HepG2 (cell line): ENCODE results near the gene GRIN3B. TPM values are rescaled to one million over a fixed set of nuclear protein-coding genes. Genes with fewer than 3 reads are reported as not detected.
A peak's percentile ranks its signal among the peaks of the same experiment; 100 is the strongest.

Experiments used
- ARID2 ChIP-seq: sonication (generic); formaldehyde crosslinking; IDR thresholded peaks from 2 replicates; pipeline ENCODE4 v1.8.1; 2022; ENCODE audit warnings: mild to moderate bottlenecking, missing genetic modification reagents, borderline replicate concordance
- CEBPG ChIP-seq: IDR thresholded peaks from 2 replicates; pipeline ENCODE4 v1.6.1; 2016
- CHD4 ChIP-seq: fragments of 200-600 bp; sonication (generic); IDR thresholded peaks from 2 replicates; pipeline ENCODE4 v1.7.0; 2017; ENCODE audit warnings: mild to moderate bottlenecking, low read length, borderline replicate concordance
- DPF2 ChIP-seq: sonication (generic); formaldehyde crosslinking; IDR thresholded peaks from 2 replicates; pipeline ENCODE4 v1.4.0; 2020; ENCODE audit warnings: mild to moderate bottlenecking, low read depth, missing genetic modification reagents, borderline replicate concordance
- HES4 ChIP-seq: sonication (generic); formaldehyde crosslinking; IDR thresholded peaks from 2 replicates; pipeline ENCODE4 v1.9.0; 2021; ENCODE audit warnings: mild to moderate bottlenecking, missing genetic modification reagents, borderline replicate concordance
- MAFF ChIP-seq: IDR thresholded peaks from 2 replicates; pipeline ENCODE4 v1.6.1; 2011; ENCODE audit warnings: low read depth, low read length, improper control_type of control experiment
- SOX5 ChIP-seq: IDR thresholded peaks from 2 replicates; pipeline ENCODE4 v1.6.1; 2016; ENCODE audit warnings: borderline replicate concordance
- SYNCRIP ChIP-seq: fragments of 200-400 bp; formaldehyde crosslinking; IDR thresholded peaks from 2 replicates; pipeline ENCODE4 v1.6.1; 2018; ENCODE audit warnings: mild to moderate bottlenecking, low read depth, low read length; ENCODE audit not compliant: insufficient read depth
- TEAD2 ChIP-seq: sonication (generic); formaldehyde crosslinking; IDR thresholded peaks from 2 replicates; pipeline ENCODE4 v1.9.0; 2021; ENCODE audit warnings: missing genetic modification reagents
- ZBTB1 ChIP-seq: sonication (generic); formaldehyde crosslinking; IDR thresholded peaks from 2 replicates; pipeline ENCODE4 v1.4.0; 2020; ENCODE audit warnings: missing genetic modification reagents, borderline replicate concordance
- ZIK1 ChIP-seq: sonication (generic); formaldehyde crosslinking; IDR thresholded peaks from 2 replicates; pipeline ENCODE4 v1.5.0; 2020; ENCODE audit warnings: mild to moderate bottlenecking, low read depth, missing genetic modification reagents, borderline replicate concordance
- ZNF510 ChIP-seq: sonication (generic); formaldehyde crosslinking; IDR thresholded peaks from 2 replicates; pipeline ENCODE4 v1.4.0; 2020; ENCODE audit warnings: low read depth, mild to moderate bottlenecking, missing genetic modification reagents
- ZNF616 ChIP-seq: sonication (generic); formaldehyde crosslinking; IDR thresholded peaks from 2 replicates; pipeline ENCODE4 v1.5.0; 2020; ENCODE audit warnings: low read depth, mild to moderate bottlenecking, missing genetic modification reagents
- polyA plus RNA-seq, 8 experiments: library from polyadenylated mRNA; depleted of rRNA in 3 of 8; stranded (reverse) in 7 of 8; unstranded in 1 of 8; fragments of >200 nt; fragmentation: Illumina TruSeq in 4 of 8; extraction: Trizol in 4 of 8; gene quantifications; 2 replicates each; pipeline versions ENCODE4 v1.2.1 to v1.2.3, GENCODE V29; 2011 to 2016; ENCODE audit warnings: low read depth in 4 of 8, missing spikeins in 1 of 8, mixed read lengths in 1 of 8; ENCODE audit not compliant: insufficient read depth in 1 of 8
- total RNA-seq, 5 experiments: library from RNA; depleted of rRNA; stranded (reverse); fragments of >200 nt; fragmentation: Illumina TruSeq; extraction: Trizol; gene quantifications; 2 replicates each; pipeline ENCODE4 v1.2.3, GENCODE V29; 2016; ENCODE audit warnings: low read depth in 1 of 5
- TF ChIP-seq, protein P1 (sequence below), 2 experiments: IDR thresholded peaks; 2 replicates each; pipeline ENCODE4 v1.6.1; 2011 to 2012; ENCODE audit warnings: low read length in 2 of 2, borderline replicate concordance in 1 of 2, low read depth in 1 of 2, mild to moderate bottlenecking in 1 of 2, moderate library complexity in 1 of 2
- TF ChIP-seq, protein P2 (sequence below): sonication (generic); formaldehyde crosslinking; IDR thresholded peaks from 2 replicates; pipeline ENCODE4 v1.4.0; 2020; ENCODE audit warnings: missing genetic modification reagents
- TF ChIP-seq, protein P3 (sequence below): IDR thresholded peaks from 2 replicates; pipeline ENCODE4 v1.6.1; 2016
- TF ChIP-seq, protein P4 (sequence below): IDR thresholded peaks from 2 replicates; pipeline ENCODE4 v1.6.1; 2016; ENCODE audit warnings: low read depth, control low read depth
- TF ChIP-seq, protein P5 (sequence below): sonication (generic); formaldehyde crosslinking; IDR thresholded peaks from 2 replicates; pipeline ENCODE4 v1.5.0; 2020; ENCODE audit warnings: mild to moderate bottlenecking, missing genetic modification reagents, moderate library complexity

The GRIN3B gene
- total and polyA plus RNA-seq, 2 of the 13 experiments (the other 11 are each of a cell fraction or from before 2014, with no cell fraction given): 0.07 to 0.20 TPM

DNA sequence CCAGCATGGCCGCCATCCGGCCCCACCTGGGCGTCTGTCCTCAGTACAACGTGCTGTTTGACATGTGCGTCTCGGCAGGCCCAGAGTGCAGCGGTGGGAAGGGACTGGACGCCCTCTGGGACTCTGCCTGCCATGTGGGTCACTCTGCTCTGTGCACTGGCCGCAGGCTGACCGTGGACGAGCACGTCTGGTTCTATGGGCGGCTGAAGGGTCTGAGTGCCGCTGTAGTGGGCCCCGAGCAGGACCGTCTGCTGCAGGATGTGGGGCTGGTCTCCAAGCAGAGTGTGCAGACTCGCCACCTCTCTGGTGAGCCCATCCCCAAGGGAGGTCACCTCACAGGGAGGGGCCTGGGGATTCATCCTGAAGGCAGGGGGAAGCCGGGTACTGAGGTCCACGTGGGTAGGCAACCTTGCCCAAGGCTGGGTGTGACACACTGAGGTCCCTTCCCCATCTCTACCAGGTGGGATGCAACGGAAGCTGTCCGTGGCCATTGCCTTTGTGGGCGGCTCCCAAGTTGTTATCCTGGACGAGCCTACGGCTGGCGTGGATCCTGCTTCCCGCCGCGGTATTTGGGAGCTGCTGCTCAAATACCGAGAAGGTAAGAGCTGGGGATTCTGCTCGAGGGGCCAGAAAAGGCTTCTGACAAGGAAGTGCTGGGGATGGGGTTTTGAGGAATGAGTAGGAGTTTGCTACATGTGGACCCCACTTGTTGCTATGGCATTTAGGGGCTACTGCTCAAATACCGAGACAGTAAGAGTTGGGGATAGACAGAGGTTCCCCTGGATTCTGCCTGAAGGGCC is 51.0 kb downstream of the GRIN3B start (continued):
- no peak for TF ChIP-seq CHD4
- no peak for TF ChIP-seq SYNCRIP
- no peak for TF ChIP-seq TEAD2 (CRISPR knock-in tag)
- TF ChIP-seq ZNF616: peak; percentile 87; the same call in 1 of the 2 replicates
- TF ChIP-seq, protein P1, sequence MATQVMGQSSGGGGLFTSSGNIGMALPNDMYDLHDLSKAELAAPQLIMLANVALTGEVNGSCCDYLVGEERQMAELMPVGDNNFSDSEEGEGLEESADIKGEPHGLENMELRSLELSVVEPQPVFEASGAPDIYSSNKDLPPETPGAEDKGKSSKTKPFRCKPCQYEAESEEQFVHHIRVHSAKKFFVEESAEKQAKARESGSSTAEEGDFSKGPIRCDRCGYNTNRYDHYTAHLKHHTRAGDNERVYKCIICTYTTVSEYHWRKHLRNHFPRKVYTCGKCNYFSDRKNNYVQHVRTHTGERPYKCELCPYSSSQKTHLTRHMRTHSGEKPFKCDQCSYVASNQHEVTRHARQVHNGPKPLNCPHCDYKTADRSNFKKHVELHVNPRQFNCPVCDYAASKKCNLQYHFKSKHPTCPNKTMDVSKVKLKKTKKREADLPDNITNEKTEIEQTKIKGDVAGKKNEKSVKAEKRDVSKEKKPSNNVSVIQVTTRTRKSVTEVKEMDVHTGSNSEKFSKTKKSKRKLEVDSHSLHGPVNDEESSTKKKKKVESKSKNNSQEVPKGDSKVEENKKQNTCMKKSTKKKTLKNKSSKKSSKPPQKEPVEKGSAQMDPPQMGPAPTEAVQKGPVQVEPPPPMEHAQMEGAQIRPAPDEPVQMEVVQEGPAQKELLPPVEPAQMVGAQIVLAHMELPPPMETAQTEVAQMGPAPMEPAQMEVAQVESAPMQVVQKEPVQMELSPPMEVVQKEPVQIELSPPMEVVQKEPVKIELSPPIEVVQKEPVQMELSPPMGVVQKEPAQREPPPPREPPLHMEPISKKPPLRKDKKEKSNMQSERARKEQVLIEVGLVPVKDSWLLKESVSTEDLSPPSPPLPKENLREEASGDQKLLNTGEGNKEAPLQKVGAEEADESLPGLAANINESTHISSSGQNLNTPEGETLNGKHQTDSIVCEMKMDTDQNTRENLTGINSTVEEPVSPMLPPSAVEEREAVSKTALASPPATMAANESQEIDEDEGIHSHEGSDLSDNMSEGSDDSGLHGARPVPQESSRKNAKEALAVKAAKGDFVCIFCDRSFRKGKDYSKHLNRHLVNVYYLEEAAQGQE (IDR thresholded peaks at IDR 0.05; ENCODE audit: borderline replicate concordance in 1 of 2, low read depth in 1 of 2, low read length in 2 of 2): no peak; a peak in 1 of 4 replicates
- 0 out of 2 replicates have a peak, but pooled peaks have one; percentile 19 for TF ChIP-seq SOX5
- no peak for TF ChIP-seq ARID2
- TF ChIP-seq HES4 (CRISPR knock-in tag): peak; percentile 66; the same call in 1 of the 2 replicates
- TF ChIP-seq CEBPG (CRISPR knock-in tag): no peak
- TF ChIP-seq, protein P2, sequence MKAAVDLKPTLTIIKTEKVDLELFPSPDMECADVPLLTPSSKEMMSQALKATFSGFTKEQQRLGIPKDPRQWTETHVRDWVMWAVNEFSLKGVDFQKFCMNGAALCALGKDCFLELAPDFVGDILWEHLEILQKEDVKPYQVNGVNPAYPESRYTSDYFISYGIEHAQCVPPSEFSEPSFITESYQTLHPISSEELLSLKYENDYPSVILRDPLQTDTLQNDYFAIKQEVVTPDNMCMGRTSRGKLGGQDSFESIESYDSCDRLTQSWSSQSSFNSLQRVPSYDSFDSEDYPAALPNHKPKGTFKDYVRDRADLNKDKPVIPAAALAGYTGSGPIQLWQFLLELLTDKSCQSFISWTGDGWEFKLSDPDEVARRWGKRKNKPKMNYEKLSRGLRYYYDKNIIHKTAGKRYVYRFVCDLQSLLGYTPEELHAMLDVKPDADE (CRISPR knock-in tag): no peak
- TF ChIP-seq, protein P3, sequence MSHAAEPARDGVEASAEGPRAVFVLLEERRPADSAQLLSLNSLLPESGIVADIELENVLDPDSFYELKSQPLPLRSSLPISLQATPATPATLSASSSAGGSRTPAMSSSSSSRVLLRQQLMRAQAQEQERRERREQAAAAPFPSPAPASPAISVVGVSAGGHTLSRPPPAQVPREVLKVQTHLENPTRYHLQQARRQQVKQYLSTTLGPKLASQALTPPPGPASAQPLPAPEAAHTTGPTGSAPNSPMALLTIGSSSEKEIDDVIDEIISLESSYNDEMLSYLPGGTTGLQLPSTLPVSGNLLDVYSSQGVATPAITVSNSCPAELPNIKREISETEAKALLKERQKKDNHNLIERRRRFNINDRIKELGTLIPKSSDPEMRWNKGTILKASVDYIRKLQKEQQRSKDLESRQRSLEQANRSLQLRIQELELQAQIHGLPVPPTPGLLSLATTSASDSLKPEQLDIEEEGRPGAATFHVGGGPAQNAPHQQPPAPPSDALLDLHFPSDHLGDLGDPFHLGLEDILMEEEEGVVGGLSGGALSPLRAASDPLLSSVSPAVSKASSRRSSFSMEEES (CRISPR knock-in tag): peak; percentile 49
- no peak for TF ChIP-seq ZBTB1 (CRISPR knock-in tag)
- TF ChIP-seq ZIK1 (CRISPR knock-in tag): peak; percentile 94
- TF ChIP-seq, protein P4, sequence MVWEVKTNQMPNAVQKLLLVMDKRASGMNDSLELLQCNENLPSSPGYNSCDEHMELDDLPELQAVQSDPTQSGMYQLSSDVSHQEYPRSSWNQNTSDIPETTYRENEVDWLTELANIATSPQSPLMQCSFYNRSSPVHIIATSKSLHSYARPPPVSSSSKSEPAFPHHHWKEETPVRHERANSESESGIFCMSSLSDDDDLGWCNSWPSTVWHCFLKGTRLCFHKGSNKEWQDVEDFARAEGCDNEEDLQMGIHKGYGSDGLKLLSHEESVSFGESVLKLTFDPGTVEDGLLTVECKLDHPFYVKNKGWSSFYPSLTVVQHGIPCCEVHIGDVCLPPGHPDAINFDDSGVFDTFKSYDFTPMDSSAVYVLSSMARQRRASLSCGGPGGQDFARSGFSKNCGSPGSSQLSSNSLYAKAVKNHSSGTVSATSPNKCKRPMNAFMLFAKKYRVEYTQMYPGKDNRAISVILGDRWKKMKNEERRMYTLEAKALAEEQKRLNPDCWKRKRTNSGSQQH: peak; percentile 66; the same call in 1 of the 2 replicates
- TF ChIP-seq ZNF510 (CRISPR knock-in tag): 0 out of 2 replicates have a peak, but pooled peaks have one; percentile 59
- TF ChIP-seq, protein P5, sequence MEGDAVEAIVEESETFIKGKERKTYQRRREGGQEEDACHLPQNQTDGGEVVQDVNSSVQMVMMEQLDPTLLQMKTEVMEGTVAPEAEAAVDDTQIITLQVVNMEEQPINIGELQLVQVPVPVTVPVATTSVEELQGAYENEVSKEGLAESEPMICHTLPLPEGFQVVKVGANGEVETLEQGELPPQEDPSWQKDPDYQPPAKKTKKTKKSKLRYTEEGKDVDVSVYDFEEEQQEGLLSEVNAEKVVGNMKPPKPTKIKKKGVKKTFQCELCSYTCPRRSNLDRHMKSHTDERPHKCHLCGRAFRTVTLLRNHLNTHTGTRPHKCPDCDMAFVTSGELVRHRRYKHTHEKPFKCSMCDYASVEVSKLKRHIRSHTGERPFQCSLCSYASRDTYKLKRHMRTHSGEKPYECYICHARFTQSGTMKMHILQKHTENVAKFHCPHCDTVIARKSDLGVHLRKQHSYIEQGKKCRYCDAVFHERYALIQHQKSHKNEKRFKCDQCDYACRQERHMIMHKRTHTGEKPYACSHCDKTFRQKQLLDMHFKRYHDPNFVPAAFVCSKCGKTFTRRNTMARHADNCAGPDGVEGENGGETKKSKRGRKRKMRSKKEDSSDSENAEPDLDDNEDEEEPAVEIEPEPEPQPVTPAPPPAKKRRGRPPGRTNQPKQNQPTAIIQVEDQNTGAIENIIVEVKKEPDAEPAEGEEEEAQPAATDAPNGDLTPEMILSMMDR: no peak
- TF ChIP-seq MAFF: no peak
- no peak for TF ChIP-seq DPF2 (CRISPR knock-in tag)
